NCI-H446 (cell line): ENCODE results near the gene TMEM116.
"Not testable (repeated sequence)": the region's sequence is repeated elsewhere in the genome, so short reads cannot be mapped to it uniquely, and the experiment has no call there.

Experiments
- DNase-seq, 2 experiments: peaks; one replicate each; lab custom pipeline; 2025; lab: John Stamatoyannopoulos, UW

Gene TMEM116

DNA sequence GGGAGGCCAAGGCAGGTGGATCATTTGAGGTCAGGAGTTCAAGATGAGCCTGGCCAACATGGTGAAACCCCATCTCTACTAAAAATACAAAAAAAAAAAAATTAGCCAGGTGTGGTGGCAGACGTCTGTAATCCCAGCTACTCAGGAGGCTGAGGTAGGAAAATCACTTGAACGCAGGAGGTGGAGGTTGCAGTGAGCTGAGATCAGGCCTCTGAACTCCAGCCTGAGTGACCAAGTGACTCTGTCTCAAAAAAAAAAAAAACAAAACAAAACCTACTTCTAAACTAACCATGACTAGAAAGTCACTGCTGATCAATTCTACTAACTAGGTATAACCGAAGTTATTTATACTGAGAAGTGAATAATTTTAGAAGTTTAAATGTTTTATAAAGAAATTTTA lies 3.4 kb downstream of the TMEM116 start:
- DNase-seq, result not testable (repeated sequence)

DNA sequence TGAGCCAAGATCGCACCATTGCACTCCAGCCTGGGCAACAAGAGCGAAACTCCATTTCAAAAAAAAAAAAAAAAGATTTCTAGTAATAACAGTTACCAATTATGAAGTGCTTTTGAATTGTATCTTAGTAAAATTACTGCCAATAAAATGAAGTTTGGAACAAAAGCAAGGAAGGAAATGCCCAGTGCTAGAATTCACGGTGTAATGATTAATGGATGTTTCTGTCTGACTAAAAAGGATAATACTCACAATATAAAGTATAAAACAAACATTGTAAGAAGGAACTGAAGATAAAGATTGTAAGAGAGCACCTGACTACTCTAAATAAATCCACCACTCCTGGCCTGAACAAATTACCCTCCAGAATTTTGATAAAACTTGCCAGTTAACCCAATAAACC lies 4.0 kb downstream of the TMEM116 start:
- DNase-seq, result no peak

DNA sequence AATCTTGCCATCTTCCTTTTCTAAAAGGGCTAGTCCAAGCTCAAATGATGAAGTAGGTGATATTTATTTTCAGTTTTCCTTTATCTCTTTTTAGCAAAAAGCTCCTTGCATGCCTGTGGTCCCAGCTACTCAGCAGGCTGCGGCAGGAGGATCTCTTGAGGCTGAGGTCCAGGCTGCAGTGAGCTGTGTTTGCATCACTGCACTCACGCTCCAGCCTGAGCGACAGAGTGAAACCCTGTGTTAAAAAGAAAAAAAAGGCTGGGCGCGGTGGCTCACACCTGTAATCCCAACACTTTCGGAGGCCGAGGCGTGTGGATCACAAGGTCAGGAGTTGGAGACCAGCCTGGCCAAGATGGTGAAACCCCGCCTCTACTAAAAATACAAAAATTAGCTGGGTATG lies 5.0 kb downstream of the TMEM116 start:
- no peak for DNase-seq

DNA sequence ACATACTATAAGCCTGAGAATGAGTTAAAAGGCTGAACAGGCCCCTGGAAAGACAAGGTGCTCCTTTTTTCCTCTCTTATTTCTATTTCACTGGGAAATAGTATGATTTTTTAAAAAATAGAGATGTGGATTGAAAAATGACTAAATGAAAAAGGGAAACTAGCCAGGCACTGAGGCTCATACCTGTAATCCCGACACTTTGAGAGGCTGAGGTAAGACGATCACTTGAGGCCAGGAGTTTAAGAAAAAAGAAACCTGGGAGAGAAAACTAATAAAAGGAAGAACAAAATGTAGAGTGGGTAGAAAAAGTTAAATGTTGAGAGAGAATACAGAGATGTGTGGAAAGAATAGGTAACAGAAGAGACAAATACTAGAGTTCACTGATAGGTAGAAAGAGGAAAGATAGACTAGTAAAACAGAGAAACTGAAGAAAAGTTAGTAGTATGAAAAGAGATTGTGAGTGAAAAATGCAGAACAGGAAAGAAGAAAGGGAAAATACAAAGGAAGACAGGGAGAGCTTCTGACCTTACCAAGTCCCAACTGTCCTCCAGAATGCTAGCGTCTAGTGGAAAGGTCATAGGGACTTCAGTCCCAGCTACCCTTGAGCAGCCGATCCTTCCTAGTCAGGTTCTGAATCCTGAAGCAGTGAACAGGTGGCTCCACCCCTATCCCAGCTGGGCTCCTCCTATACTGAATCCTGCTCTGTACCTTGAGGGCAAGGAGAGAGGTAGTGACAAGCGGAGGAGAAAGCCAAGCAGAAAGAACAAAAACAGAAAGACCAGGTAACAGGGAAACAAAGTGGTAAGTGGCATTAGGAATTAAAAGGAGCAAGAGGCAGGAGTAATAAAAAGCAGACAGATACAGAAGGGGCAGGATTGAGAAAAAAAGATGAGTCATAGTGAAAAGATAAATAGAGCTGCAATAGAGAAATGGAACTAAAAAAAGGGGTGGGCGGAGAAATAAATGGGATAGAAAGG lies 7.3 kb downstream of the TMEM116 start:
- no peak for DNase-seq

DNA sequence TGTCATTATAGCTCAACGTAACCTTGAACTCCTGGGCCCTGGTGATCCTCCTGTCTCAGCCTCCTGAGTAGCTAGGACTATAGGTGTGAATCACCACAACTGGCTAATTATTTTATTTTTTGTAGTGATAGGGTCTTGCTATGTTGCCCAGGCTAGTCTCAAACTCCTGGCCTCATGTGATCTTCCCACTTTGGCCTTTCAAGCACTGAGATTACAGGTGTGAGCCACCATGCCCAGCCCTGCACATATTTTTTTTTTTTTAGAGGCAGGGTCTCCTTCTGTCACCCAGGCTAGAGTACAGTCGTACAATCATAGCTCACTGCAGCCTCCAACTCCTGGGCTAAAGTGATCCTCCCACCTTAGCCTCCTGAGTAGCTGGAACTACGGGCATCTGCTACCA lies 8.9 kb downstream of the TMEM116 start:
- no peak for DNase-seq

DNA sequence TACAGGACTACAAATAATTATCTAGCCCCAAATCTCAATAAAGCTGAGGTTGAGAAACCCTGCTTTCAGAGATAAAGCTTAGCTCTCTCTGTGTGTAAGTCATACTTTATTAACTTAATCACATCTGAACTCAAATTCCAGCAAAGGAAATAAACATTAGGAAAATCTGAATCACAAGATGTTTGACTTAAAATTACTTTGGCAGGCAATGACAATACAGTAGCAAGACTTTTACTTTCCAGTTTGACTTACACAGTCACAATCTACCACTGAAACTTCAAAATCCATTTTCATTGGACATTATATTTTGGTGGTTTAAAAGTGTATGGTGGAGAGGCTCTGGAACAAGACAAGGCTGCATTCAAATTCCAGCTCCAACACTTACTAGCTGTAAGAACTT lies 11.4 kb downstream of the TMEM116 start:
- DNase-seq, result no peak

DNA sequence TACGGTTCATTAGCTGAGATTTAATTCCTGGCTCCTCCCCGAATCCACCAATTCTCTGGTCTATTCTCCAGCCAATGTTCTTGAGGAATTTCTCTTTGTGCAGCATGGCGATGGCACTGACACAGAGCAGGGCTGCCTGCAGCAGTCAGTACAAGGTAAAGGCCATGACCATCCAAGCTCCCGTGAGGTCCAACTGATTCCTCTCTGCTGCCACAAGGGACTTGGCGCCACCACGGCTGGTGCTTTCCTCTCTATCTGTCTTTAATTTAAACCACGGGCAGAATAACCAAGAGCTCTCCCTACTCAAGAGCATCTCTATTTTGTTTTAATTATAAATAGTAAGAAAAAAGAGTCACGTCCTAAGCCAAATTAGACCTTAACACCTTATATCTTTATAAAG lies 12.1 kb downstream of the TMEM116 start:
- no peak for DNase-seq

DNA sequence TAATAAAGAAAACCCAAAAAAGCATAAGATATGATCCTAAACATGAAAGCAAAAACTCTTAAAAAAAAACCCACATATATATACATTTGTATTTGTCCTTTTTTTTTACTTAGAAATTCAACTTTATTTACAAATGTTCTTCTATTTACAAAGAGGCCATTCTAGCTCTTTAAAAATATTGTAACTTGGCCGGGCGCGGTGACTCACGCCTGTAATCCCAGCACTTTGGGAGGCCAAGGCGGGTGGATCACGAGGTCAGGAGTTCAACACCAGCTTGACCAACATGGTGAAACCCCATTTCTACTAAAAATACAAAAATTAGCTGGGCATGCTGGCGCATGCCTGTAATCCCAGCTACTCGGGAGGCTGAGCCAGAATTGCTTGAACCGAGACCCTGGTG lies 13.8 kb downstream of the TMEM116 start:
- not testable (repeated sequence) for DNase-seq

DNA sequence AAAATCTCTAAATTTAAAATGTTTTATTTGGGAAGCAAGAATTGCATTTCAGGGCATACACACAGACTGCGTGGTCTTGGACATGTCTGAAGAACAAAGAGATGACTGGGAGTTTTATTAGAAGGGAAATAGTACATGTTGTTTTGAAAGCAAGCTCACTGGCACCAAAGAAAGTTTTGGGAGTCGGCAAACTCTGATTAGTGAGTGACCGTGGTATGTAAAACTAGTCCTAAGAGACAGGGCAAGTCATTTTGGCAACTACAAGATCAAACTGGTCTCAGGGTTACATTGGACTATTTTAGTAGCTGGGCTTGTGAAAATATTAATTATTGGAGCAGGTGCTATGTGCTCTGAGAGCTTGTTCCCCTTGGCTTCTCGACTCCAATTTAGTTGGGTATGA lies 14.9 kb downstream of the TMEM116 start:
- DNase-seq, result no peak

DNA sequence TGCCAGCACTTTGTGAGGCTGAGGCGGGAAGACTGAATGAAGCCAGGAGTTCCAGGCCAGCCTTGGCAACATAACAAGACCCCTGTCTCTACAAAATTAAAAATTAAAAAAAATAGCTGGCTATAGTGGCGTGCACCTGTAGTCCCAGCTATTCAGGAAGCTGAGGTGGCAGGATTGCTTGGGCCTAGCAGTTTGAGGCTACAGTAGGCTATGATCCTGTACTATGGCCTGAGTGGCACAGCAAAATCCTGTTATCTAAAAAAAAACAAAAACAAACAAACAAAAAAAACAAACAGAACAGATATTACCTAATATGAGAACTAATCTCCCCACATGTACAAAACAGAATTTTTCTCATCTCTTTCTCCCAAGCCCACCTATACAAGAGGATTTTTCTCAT lies 15.7 kb downstream of the TMEM116 start:
- no peak for DNase-seq

DNA sequence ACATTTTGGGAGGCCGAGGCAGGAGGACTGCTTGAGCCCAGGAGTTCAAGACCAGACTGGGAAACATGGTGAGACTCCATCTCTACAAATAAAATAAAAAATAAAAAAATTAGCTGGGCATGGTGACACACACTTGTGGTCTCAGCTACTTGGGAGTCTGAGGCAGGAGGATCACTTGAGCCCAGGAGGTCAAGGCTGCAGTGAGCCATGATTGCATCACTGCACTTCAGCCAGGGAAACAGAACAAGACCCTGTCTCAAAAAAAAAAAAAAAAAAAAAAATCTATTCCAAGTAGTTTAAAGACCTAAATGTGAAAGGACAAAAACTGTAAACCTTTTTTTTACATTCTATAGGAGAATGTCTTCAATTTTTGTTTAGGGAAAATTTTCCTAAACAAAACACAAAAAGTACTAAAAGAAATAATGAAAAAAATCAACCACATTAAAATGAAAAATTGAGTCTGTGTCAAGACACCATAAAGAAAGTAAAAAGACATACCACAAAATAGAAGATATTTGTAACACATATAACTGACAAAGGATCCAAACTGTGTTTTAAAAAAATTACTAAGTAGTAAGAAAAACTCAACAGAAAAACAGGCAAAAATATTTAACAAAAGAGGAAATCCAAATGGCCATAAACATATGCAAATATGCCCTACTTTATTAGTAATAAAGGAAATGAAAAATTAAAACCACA lies 17.0 kb downstream of the TMEM116 start:
- no peak for DNase-seq

DNA sequence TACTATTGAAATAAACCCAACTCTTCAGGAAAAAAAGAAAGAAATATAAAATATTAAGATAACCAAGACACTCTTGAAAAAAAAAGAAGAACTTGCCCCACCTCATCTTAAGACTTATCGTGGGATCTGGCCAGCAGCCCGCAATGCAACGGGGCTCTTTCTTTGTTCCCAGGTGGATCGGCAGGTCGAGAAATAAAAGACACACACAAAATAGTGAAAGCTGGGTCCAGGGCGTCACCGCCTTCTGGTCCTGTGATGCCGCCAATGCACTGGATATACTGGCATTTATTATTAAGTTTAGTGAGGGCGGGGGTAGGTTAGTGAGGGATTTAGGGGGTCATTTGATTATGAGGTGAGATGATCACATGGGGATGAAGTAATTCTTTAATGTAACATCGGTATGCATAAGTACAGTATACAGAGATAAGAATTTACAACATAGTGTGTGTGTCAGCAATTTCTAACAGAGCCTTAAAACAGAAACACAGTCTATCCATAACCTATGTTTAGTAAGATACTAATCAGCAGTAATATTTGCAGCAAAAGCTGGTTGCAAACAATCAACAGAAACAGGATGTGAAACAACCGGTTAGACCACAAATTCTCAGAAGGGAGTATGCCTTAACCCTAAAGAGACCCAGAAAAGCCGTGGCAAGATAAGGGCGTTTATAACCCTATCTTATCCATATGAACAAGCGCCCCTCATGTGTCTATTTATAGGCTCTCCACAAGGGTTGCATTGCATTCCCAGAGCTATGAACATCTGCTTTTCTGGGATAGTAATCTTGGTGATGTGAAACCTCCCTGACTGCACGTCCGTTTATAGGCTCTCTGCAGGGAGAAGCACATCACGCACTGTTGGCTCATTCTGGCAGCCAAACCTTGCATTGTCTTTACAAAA lies 18.5 kb downstream of the TMEM116 start:
- not testable (repeated sequence) for DNase-seq

DNA sequence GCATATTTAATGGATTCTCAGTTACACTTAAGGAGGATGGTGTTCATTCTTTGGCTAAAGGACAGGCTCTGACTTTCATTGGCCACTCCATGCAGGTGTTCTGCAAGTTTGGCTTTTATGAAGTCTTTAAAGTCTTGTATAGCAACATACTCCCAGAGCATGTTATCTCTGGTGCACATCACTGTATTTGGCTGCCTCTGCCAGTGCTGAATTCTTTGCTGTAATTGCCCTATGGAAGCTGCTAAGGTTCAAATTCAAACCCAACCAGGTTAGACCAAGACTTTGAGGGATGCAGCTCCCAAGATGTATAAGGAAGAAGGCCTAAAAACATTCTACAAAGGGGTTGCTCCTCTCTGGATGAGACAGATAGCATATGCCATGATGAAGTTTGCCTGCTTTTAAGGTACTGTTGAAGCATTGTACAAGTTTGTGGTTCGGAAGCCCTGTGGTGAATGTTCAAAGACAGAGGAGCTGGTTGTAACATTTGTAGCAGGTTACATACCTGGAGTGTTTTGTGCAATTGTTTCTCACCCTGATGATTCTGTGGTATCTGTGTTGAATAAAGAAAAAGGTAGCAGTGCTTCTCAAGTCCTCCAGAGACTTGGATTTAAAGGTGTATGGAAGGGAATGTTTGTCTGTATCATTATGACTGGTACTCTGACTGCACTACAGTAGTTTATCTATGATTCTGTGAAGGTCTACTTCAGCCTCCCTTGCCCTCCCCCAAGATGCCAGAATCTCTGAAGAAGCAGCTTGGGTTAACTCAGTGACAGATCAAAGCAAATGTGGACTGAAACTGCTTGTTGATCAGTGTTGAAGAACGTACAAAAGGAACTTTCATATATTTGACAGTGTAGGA lies 19.4 kb downstream of the TMEM116 start:
- no peak for DNase-seq

DNA sequence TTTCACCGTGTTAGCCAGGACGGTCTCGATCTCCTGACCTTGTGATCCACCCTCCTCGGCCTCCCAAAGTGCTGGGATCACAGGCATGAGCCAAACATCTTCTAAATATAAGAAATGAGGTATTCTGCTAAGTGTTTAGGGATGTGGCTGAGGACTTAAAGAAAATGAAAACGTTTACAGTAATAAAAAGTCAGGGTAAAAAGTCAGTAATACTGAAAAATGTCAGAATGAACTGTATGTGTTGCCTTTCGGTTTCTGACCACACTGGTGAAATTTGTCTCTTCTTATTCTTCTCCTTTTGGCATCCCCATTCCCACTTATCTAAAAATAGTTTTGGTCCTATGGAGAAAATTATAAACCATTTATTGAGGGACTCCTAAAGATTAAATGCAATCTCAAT lies 20.5 kb downstream of the TMEM116 start:
- no peak for DNase-seq

DNA sequence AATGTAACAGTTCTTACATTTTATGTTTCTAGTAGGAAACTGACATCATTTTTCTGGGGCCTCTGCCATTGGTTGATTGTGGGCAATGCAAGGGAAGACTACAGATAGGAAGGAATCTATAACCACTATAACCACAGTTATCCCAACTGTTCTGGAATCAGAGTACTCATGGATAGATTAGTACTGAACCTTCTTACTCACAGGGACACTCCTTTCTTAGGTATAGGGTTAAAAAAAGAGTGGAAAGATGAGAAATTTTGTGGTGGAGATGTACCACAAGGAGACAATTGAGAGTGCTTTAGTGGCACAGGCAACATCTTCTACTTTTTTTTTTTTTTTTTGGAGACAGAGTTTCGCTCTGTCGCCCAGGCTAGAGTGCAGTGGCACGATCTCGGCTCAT lies 21.0 kb downstream of the TMEM116 start:
- DNase-seq, result no peak

DNA sequence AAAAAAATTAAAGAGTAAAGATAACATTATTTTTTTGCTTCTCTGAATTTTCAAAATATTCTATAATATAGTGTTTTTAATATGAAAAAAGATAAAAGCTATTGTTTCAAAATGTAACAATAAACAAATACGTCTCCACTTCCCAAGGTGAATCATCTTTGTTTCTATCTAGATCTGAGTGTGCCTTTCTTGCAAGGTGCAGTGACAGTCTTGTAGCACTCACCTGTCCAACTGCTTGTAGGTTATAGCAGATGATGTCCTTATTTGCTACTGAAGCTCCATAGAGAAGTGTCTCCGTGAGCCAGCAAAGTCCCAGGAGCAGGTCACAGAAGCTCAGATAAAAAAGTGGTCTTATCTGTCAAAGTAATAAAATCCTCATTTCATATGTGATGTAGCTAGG lies 21.4 kb downstream of the TMEM116 start:
- DNase-seq, result no peak

DNA sequence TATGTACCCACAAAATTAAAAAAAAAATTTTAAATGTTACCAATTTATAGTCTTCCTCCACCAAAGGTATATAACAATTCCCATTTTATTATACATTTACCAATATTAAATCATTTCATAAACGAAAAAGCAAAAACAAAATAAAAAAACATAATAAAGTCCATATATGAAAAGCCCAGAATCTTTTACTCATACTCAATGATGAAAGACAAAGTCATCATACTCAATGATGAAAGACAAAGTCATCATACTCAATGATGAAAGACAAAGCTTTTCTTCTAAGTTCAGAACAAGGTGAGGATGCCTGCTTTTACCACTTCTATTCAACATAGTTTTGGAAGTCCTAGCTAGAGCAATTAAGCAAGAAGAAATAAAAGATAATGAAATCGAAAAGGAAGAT lies 28.1 kb downstream of the TMEM116 start:
- DNase-seq, result no peak

DNA sequence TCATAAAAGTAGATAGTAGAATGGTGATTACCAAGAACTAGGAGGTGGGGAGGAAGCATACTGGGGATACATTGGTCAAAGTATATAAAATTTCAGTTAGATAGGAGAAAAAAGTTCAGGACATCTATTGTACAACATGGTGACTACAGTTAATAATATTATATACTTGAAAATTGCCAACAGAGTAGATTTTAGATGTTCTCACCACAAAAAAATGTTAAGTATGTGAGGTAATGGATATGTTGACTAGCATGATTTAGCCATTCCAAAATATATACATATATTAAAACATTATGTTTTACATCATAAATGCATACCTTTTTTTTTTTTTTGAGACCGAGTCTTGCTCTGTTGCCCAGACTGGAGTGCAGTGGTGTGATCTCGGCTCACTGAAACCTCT lies 31.0 kb downstream of the TMEM116 start:
- no peak for DNase-seq

DNA sequence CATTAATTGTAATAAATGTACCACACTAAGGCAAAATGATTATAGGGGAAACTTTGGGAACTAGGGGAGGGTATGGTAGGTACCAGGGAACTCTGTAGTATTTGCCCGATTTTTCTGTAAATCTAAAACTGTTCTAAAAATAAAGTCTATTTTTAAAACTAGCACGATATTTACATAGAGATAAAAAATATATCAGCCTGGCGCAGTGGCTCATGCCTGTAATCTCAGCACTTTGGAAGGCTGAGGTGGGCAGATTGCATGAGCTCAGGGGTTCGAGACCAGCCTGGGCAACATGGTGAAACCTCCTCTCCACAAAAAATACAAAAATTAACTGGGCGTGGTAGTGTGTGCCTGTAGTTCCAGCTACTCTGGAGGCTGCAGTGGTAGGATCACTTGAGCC lies 32.4 kb downstream of the TMEM116 start:
- DNase-seq, result no peak

DNA sequence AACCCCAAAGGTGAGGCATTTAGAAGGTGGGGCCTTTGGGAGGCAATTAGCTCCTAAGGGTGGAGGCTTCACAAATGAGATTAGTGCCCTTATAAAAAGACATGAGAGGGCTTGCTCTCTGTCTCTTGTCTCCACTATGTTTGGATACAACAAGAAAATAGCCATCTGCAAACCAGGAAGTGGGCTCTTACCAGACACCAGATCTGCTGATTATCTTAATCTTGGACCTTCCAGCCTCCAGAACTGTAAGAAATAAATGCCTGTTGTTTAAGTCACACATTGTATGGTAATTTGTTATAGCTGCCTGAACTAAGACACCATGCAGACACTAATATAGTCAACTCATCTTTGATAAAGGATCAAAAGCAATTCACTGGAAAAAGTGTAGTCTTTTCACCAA lies 34.4 kb downstream of the TMEM116 start:
- no peak for DNase-seq

DNA sequence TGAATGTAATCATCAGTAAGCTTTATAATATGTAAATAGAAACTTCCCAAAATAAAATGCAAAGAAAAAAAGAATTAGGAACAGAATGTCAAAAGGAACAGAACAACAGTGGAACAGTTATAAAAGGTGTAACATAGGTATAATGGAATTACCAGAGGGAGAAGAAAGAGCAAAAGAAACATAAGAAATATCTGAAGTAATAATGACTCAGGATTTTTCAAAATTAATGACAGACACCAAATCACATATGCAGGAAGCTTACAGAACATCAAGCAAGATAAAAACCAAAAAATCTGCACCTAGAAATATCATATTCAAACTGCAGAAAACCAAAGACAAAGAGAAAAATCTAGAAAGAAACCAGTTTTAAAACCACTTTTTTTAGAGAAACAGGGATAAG lies 36.1 kb downstream of the TMEM116 start:
- no peak for DNase-seq
